K562 (cell line): ENCODE measurements around the gene MS4A13. TPM values are rescaled to one million over a fixed set of nuclear protein-coding genes. Genes with fewer than 3 reads are reported as not detected.
A peak's percentile ranks its signal among the peaks of the same experiment; 100 is the strongest.

Experiments
- ATAC-seq: fragments of 200-7000 bp; cut with Tn5 transposase; 3 replicates; pipeline ENCODE4 v1.9.1; 2020; ENCODE audit warnings: moderate library complexity
- Bru-seq: library from RNA; stranded (reverse); fragments of 400-500 nt; gene quantifications from one replicate; lab custom pipeline; 2021; lab: Mats Ljungman, UMichigan
- BruChase-seq, 2 experiments: library from RNA; stranded (reverse); fragments of 400-500 nt; gene quantifications; one replicate each; lab custom pipeline; 2021; lab: Mats Ljungman, UMichigan
- BruUV-seq: library from RNA; stranded (reverse); fragments of 400-500 nt; replicated peaks from 2 replicates; lab custom pipeline; 2021; lab: Mats Ljungman, UMichigan
- CTCF ChIA-PET: fragments of 300-600 bp; formaldehyde crosslinking; extraction: SDS; loops from one replicate; lab custom pipeline; 2021; ENCODE audit warnings: low intra/inter-chr PET ratio; lab: Yijun Ruan, JAX
- POLR2A ChIA-PET: fragments of 300-600, 350-650 bp; sonication (Branson Sonifier 250); formaldehyde crosslinking; extraction: SDS; loops from one replicate; lab custom pipeline; 2021; ENCODE audit warnings: antibody characterized with exemption, inconsistent platforms; lab: Yijun Ruan, JAX
- DNase-seq, 4 experiments: peaks; one replicate each; pipeline versions ENCODE4 v3.0.0 to v3.0.0-alpha.2; 2011 to 2018; ENCODE audit warnings: low spot score in 3 of 4, mixed read lengths in 3 of 4; ENCODE audit errors: extremely low read depth in 1 of 4
- FAIRE-seq: peaks from 2 replicates; lab custom pipeline; 2011; peaks lifted over from hg19 to GRCh38; lab: Jason Lieb, UNC
- H2AFZ ChIP-seq: 2 replicates; pipeline ENCODE4 v1.6.0; 2011; ENCODE audit warnings: low read depth, low read length, control low read depth, inconsistent platforms
- H3K27ac ChIP-seq: fragments of 200-600 bp; 3 replicates; pipeline ENCODE4 v1.8.0; 2011; ENCODE audit warnings: low read depth, mild to moderate bottlenecking, control low read depth, inconsistent platforms, low read length, moderate library complexity, mixed read lengths; ENCODE audit errors: extremely low read depth
- H3K27me3 ChIP-seq, 2 experiments: fragments of 300-600 bp in 1 of 2; 2 replicates in 1 of 2; 3 replicates in 1 of 2; pipeline versions ENCODE4 v1.6.0 to v1.8.0; 2011; ENCODE audit warnings: inconsistent platforms in 2 of 2, low read length in 2 of 2, mild to moderate bottlenecking in 1 of 2, mixed read lengths in 1 of 2, moderate library complexity in 1 of 2; ENCODE audit not compliant: control insufficient read depth in 2 of 2, insufficient read depth in 2 of 2
- H3K36me3 ChIP-seq: fragments of 300-600 bp; 3 replicates; pipeline ENCODE4 v1.8.0; 2011; ENCODE audit warnings: mild to moderate bottlenecking, low read length, inconsistent platforms; ENCODE audit not compliant: control insufficient read depth, insufficient read depth
- H3K4me1 ChIP-seq, 2 experiments: fragments of 200-600 bp in 1 of 2; replicated peaks in 1 of 2; 2 replicates in 1 of 2; 3 replicates in 1 of 2; pipeline versions ENCODE4 v1.5.1 to v1.8.0; 2011; ENCODE audit warnings: inconsistent platforms in 2 of 2, low read length in 2 of 2, mild to moderate bottlenecking in 1 of 2, mixed read lengths in 1 of 2, moderate library complexity in 1 of 2; ENCODE audit not compliant: control insufficient read depth in 2 of 2, insufficient read depth in 2 of 2
- H3K4me2 ChIP-seq: 2 replicates; pipeline ENCODE4 v1.6.1; 2011; ENCODE audit warnings: low read length, control low read depth, inconsistent platforms, mixed read lengths; ENCODE audit not compliant: insufficient read depth
- H3K4me3 ChIP-seq: fragments of 200-600 bp; sonication (generic), shearing (Covaris generic); 2 replicates; pipeline ENCODE4 v1.5.1; 2016; ENCODE audit warnings: control low read depth, inconsistent platforms
- H3K79me2 ChIP-seq: fragments of 200-600 bp; 3 replicates; pipeline ENCODE4 v1.8.0; 2011; ENCODE audit warnings: low read length, inconsistent platforms; ENCODE audit not compliant: control insufficient read depth, insufficient read depth
- H3K9ac ChIP-seq, 2 experiments: 2 replicates each; pipeline versions ENCODE4 v1.6.0 to v1.6.1; 2011; ENCODE audit warnings: low read depth in 2 of 2, low read length in 2 of 2, control low read depth in 1 of 2, inconsistent platforms in 1 of 2, mild to moderate bottlenecking in 1 of 2, mixed read lengths in 1 of 2; ENCODE audit not compliant: insufficient read depth in 1 of 2
- H3K9me1 ChIP-seq: one replicate; pipeline ENCODE4 v1.6.0; 2011; ENCODE audit warnings: inconsistent platforms, mild to moderate bottlenecking, low read length, moderate library complexity; ENCODE audit not compliant: control insufficient read depth, insufficient read depth
- H3K9me3 ChIP-seq: replicated peaks from 2 replicates; pipeline ENCODE4 v1.5.1; 2011; ENCODE audit warnings: low read depth, low read length, inconsistent platforms; ENCODE audit not compliant: control insufficient read depth, insufficient read depth
- H4K20me1 ChIP-seq: replicated peaks from 2 replicates; pipeline ENCODE4 v1.6.1; 2011; ENCODE audit warnings: low read length, inconsistent platforms, mixed read lengths; ENCODE audit not compliant: control insufficient read depth, insufficient read depth
- GABPA ChIP-seq: fragments of 200-800 bp; sonication (Bioruptor generic); conservative IDR thresholded peaks from 2 replicates; pipeline ENCODE4 v1.6.1; 2016; ENCODE audit warnings: low read depth, missing genetic modification characterization, missing compliant biosample characterization
- JUND ChIP-seq, 2 experiments: IDR thresholded peaks; 2 replicates in 1 of 2; 3 replicates in 1 of 2; pipeline ENCODE4 v1.6.1; 2011; ENCODE audit warnings: borderline replicate concordance in 2 of 2, low read depth in 2 of 2, low read length in 2 of 2, improper control_type of control experiment in 1 of 2, missing biosample characterization in 1 of 2, missing genetic modification characterization in 1 of 2, missing genetic modification reagents in 1 of 2
- NR2C2 ChIP-seq, 2 experiments: fragments of 200-800 bp in 1 of 2; sonication (Bioruptor generic) in 1 of 2; sonication (generic) in 1 of 2; formaldehyde crosslinking in 1 of 2; IDR thresholded peaks; 2 replicates each; pipeline versions ENCODE4 v1.6.1 to v1.8.0; 2016 to 2022; ENCODE audit warnings: mild to moderate bottlenecking in 1 of 2, missing compliant biosample characterization in 1 of 2, missing genetic modification characterization in 1 of 2, missing genetic modification reagents in 1 of 2
- POLR2G ChIP-seq: fragments of 200-400 bp; formaldehyde crosslinking; IDR thresholded peaks from 2 replicates; pipeline ENCODE4 v1.6.1; 2017; ENCODE audit warnings: low read depth, mild to moderate bottlenecking, antibody characterized with exemption, low read length, moderate library complexity
- POLR2H ChIP-seq: IDR thresholded peaks from 2 replicates; pipeline ENCODE4 v1.6.1; 2016; ENCODE audit warnings: missing genetic modification characterization, low read depth, mild to moderate bottlenecking, control low read depth, missing compliant biosample characterization, moderate library complexity
- PYGO2 ChIP-seq: fragments of 450-650 bp; IDR thresholded peaks from 2 replicates; pipeline ENCODE4 v1.6.1; 2016; ENCODE audit warnings: mild to moderate bottlenecking, missing genetic modification characterization, moderate library complexity, missing compliant biosample characterization
- RBFOX2 ChIP-seq: fragments of 200-400 bp; formaldehyde crosslinking; IDR thresholded peaks from 2 replicates; pipeline ENCODE4 v1.6.1; 2017; ENCODE audit warnings: low read depth, mild to moderate bottlenecking, low read length, moderate library complexity
- SRSF9 ChIP-seq: fragments of 200-400 bp; formaldehyde crosslinking; IDR thresholded peaks from 2 replicates; pipeline ENCODE4 v1.6.1; 2017; ENCODE audit warnings: low read depth, low read length, borderline replicate concordance
- SUPT5H ChIP-seq: fragments of 450-650 bp; IDR thresholded peaks from 2 replicates; pipeline ENCODE4 v1.6.1; 2016
- TAF1 ChIP-seq: IDR thresholded peaks from 2 replicates; pipeline ENCODE4 v1.6.1; 2011; ENCODE audit warnings: mild to moderate bottlenecking, low read length, moderate library complexity; ENCODE audit not compliant: insufficient read depth, control insufficient read depth, severe bottlenecking; ENCODE audit errors: extremely low read depth
- ZBTB2 ChIP-seq: fragments of 450-650 bp; IDR thresholded peaks from 2 replicates; pipeline ENCODE4 v1.6.1; 2016; ENCODE audit warnings: antibody characterized with exemption
- WGBS: fragments of 100-300 bp; shearing (Covaris generic); methylation state at CpG from one replicate; pipeline ENCODE4 v1.1.6; 2016; ENCODE audit warnings: low coverage, mixed read lengths; ENCODE audit not compliant: insufficient coverage; ENCODE audit errors: missing lambda C conversion rate; 5-methylcytosine and 5-hydroxymethylcytosine counted together
- in situ Hi-C: fragments of 300-500 bp; cut with MboI; formaldehyde crosslinking; loops from 4 replicates; pipeline ENCODE4 v1.15.0; 2018; ENCODE audit warnings: inconsistent platforms, mixed read lengths
- intact Hi-C: fragments of 100-400 bp; cut with micrococcal nuclease; formaldehyde crosslinking; loops from 2 replicates; pipeline ENCODE4 v1.14.2; 2022
- long read RNA-seq, 3 experiments: library from polyadenylated mRNA in 2 of 3; library from RNA in 1 of 3; unstranded in 2 of 3; stranded (forward) in 1 of 3; transcript quantifications; one replicate each; pipeline ENCODE4 v2.0.0, GENCODE V29; 2019 to 2022
- polyA minus RNA-seq, 3 experiments: library from RNA; depleted of rRNA, polyadenylated mRNA; stranded (reverse); fragments of >200 nt; gene quantifications; 2 replicates each; pipeline ENCODE4 v1.2.3, GENCODE V29; 2011
- polyA plus RNA-seq, 8 experiments: library from polyadenylated mRNA; depleted of rRNA in 4 of 8; stranded (reverse) in 5 of 8; unstranded in 3 of 8; fragments of >200 nt; fragmentation: Nextera tagmentation in 2 of 8; fragmentation: Illumina TruSeq in 1 of 8; extraction: Ambion mirVana in 2 of 8; extraction: Trizol in 1 of 8; gene quantifications; 2 replicates each; pipeline versions ENCODE4 v1.2.1 to v1.2.3, GENCODE V29; 2011 to 2014; ENCODE audit warnings: inconsistent platforms in 1 of 8, missing spikeins in 1 of 8
- total RNA-seq, 7 experiments: library from RNA; depleted of rRNA in 6 of 7; stranded (reverse); fragments of >200 nt in 6 of 7; fragmentation: Illumina TruSeq in 2 of 7; extraction: Trizol in 2 of 7; gene quantifications; 2 replicates each; pipeline versions ENCODE4 v1.2.1 to v1.2.3, GENCODE V29; 2011 to 2021; ENCODE audit warnings: low replicate concordance in 1 of 7
- TF ChIP-seq, protein P1 (sequence below): fragments of 250-450 bp; sonication (Bioruptor Pico); IDR thresholded peaks from 2 replicates; pipeline ENCODE4 v1.4.0; 2020; ENCODE audit warnings: mild to moderate bottlenecking, moderate library complexity

Gene MS4A13
- total RNA-seq (2011; cell fraction: chromatin; rRNA removed; ENCODE audit: low replicate concordance): 0.81 TPM in 1 of 2 replicates, not detected in the other
- total RNA-seq (2011; cell fraction: nucleolus; rRNA removed): 0.53 TPM in 1 of 2 replicates, not detected in the other
- 0.59 TPM in 1 of 2 replicates, not detected in the other for total RNA-seq (2011; cell fraction: nucleoplasm; rRNA removed)
- not detected in 2 replicates for total RNA-seq (2014; rRNA removed)
- 0.51 TPM in 1 of 2 replicates, not detected in the other for total RNA-seq (2014; rRNA removed; fragmentation: Illumina TruSeq; extraction: Trizol)
- 0.23 TPM in 1 of 2 replicates, not detected in the other for total RNA-seq (2015; rRNA removed; fragmentation: Illumina TruSeq; extraction: Trizol)
- total RNA-seq (2021): 0.40 TPM in 1 of 2 replicates, not detected in the other
- polyA plus RNA-seq (2011; rRNA removed): 0.09 and 0.36 TPM in 2 replicates
- polyA plus RNA-seq (2011; cell fraction: cytosol; rRNA removed): 0.09 and 0.13 TPM in 2 replicates
- not detected in 2 replicates for polyA plus RNA-seq (2011; cell fraction: nucleus; rRNA removed)
- polyA plus RNA-seq (2012): 0.13 and 0.22 TPM in 2 replicates
- not detected in 2 replicates for polyA plus RNA-seq (2014; fragmentation: Illumina TruSeq; extraction: Trizol)
- under 1 TPM; 0.15 to 0.43 TPM for polyA plus RNA-seq (2014; fragmentation: Nextera tagmentation; extraction: Ambion mirVana)
- not detected in 2 replicates for polyA plus RNA-seq (2014; rRNA removed)
- polyA minus RNA-seq (2011; rRNA and poly(A)+ RNA removed): 0.49 TPM in 1 of 2 replicates, not detected in the other
- polyA minus RNA-seq (2011; cell fraction: cytosol; rRNA and poly(A)+ RNA removed): not detected in 2 replicates
- polyA minus RNA-seq (2011; cell fraction: nucleus; rRNA and poly(A)+ RNA removed): 0.40 and 0.44 TPM in 2 replicates
- percentile 40 among the genes with signal in this experiment for Bru-seq, nascent RNA
- BruChase-seq, experiment 1, labeled RNA remaining after a 2-hour chase: percentile 29 among the genes with signal in this experiment
- BruChase-seq, experiment 2, labeled RNA remaining after a 6-hour chase: percentile 27 among the genes with signal in this experiment
- long read RNA-seq, experiment 1: 0 reads
- long read RNA-seq, experiment 2: 0 reads
- long read RNA-seq, experiment 3: 0 reads

DNA sequence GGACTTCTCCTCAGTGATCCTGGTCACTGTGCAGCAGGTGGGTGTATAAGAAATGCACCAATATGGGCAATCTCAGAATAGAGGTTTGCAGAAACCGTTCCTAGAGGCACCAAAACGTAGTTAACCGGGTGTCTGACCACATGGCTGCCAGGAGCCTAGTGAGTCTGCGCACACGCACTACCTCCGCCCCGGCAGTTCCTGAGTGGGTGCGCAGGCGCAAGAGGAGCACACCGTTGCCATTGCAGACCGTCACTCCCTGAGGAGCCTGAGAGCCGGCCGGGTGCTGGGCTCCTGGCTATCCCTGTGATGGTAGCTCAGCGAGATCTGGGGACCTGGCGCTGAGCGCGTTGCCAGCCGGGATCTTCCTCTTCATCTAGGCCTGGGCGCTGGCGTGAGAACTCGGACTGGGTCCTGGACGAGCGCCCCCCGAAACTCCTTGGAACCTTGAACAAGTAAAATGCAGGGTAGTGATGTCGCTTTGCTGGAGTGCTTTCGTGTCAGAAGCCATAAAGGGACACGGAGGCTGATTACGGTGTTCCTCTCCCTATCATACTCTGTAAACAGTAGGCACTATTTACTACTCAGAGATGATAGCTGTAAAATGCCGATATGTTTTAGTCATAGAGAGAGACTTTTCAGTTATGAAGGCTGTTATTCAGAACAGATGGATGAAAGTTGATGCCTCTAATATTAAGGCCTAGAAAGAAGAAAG is at the start of gene MS4A13:
TSS of gene MS4A13 (plus strand) at position 249 of the 712 bp plus-strand sequence. CDS start 2,692 bp downstream, outside the sequence.
- H3K9me3 ChIP-seq: no peaks in the 10 kb centered on the region
- no peaks in the 10 kb centered on the region for H4K20me1 ChIP-seq
- H3K4me1 ChIP-seq: peaks cover 3 to 5% of the 10 kb centered on the region in 2 experiments; a peak in 3 of 5 replicates
- H3K36me3 ChIP-seq: no peaks in the 10 kb centered on the region
- ChIA-PET CTCF (no interaction called here), POLR2A (no interaction called here)
- FAIRE-seq: peak; percentile 77
- peak within 1 kb of the TSS; percentile 74 for H3K4me2 ChIP-seq
- H3K79me2 ChIP-seq: no peaks in the 10 kb centered on the region
- no peaks in the 10 kb centered on the region for H3K9me1 ChIP-seq
- peak within 1 kb of the TSS; percentile 50 to 80; a peak in 3 of 4 replicates for H3K9ac ChIP-seq
- H3K27me3 ChIP-seq: no peaks in the 10 kb centered on the region
- 3% methylated on average over 28 of the region's 29 CpGs for WGBS
- H2AFZ ChIP-seq: peak within 1 kb of the TSS; percentile 92
- peak; percentile 100 for ATAC-seq
- in situ Hi-C loops (no loop called here), intact Hi-C loops (no loop called here)
- H3K4me3 ChIP-seq: peak within 1 kb of the TSS; percentile 39
- BruUV-seq: TSS peak; percentile 71
- peak within 1 kb of the TSS; percentile 25; the same call in 1 of the 3 replicates for H3K27ac ChIP-seq
- peak; percentile 50 to 75 (median 68) for DNase-seq
- TF ChIP-seq POLR2G: peak; percentile 83
- TF ChIP-seq ZBTB2: 0 out of 2 replicates have a peak, but pooled peaks have one; percentile 45
- peak; percentile 43; the same call in 1 of the 2 replicates for TF ChIP-seq SUPT5H
- 0 out of 2 replicates have a peak, but pooled peaks have one; percentile 5 for TF ChIP-seq JUND (IDR thresholded peaks at IDR 0.05; ENCODE audit: borderline replicate concordance, low read depth, low read length)
- TF ChIP-seq JUND (tag; IDR thresholded peaks at IDR 0.05; ENCODE audit: borderline replicate concordance, low read depth, low read length): no peak
- TF ChIP-seq SRSF9: no peak
- peak; percentile 40; the same call in 1 of the 2 replicates for TF ChIP-seq GABPA (tag)
- TF ChIP-seq RBFOX2: peak; percentile 79
- TF ChIP-seq, protein P1, sequence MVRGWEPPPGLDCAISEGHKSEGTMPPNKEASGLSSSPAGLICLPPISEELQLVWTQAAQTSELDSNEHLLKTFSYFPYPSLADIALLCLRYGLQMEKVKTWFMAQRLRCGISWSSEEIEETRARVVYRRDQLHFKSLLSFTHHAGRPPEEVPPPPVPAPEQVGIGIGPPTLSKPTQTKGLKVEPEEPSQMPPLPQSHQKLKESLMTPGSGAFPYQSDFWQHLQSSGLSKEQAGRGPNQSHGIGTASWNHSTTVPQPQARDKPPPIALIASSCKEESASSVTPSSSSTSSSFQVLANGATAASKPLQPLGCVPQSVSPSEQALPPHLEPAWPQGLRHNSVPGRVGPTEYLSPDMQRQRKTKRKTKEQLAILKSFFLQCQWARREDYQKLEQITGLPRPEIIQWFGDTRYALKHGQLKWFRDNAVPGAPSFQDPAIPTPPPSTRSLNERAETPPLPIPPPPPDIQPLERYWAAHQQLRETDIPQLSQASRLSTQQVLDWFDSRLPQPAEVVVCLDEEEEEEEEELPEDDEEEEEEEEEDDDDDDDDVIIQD (CRISPR knock-in tag): no peak
- TF ChIP-seq PYGO2: no peak
- TF ChIP-seq POLR2H (tag): peak; percentile 20; the same call in 1 of the 2 replicates
- no peak for TF ChIP-seq NR2C2 (CRISPR knock-in tag; IDR thresholded peaks at IDR 0.05)
- peak; percentile 57 for TF ChIP-seq NR2C2 (tag; IDR thresholded peaks at IDR 0.05)
- peak; percentile 50 for TF ChIP-seq TAF1
